GM18909 (cell line): ENCODE data around the gene ITSN1.
"Not testable (repeated sequence)": the region's sequence is repeated elsewhere in the genome, so short reads cannot be mapped to it uniquely, and the experiment has no call there.

Source experiments
- ATAC-seq: cut with Tn5 transposase; IDR thresholded peaks from one replicate; pipeline ENCODE4 v1.9.1; 2021; ENCODE audit warnings: mild to moderate bottlenecking; ENCODE audit not compliant: unreplicated experiment, poor library complexity

The ITSN1 gene

GRCh38 chr21:33902349-33902748 lies 260.0 kb downstream of the ITSN1 start:
- no peak for ATAC-seq

DNA sequence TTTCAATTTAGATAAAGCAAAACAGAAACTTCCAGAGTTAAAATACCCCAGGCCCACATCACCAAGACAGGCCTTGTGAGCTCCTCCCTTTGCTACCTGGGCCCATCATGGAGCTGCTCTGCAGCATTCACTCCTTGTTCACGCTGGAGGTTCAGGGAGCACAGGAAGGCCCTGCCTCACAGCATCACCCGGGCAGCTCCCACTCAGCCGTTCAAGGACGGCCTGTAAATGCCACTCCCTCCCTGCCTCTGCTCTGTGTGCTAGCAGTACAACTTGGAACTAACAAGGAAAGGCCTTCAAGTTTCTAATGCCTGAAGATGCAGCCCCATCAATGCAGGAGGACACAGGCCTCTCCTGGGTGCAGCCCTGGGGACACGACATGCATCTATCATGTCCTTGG lies 261.7 kb downstream of the ITSN1 start:
- no peak for ATAC-seq

DNA sequence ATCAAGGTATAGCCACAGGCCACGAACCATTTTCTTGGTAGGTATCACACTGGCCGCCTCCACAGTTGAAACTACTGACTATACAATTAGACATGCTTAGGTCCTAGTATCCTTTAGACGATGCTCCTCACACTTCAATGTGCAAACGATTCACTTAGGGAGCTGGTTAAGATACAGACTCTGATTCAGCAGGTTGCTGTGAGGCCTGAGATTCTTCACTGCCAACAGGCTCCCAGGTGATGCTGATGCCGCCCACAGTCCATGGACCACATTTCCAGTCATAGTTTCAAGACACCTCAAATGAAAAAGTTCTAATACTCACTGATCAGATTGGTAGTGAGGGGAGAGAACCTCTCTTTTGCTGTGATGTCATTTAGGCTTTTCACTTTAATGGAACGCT lies 266.5 kb downstream of the ITSN1 start:
- ATAC-seq = no peak

DNA sequence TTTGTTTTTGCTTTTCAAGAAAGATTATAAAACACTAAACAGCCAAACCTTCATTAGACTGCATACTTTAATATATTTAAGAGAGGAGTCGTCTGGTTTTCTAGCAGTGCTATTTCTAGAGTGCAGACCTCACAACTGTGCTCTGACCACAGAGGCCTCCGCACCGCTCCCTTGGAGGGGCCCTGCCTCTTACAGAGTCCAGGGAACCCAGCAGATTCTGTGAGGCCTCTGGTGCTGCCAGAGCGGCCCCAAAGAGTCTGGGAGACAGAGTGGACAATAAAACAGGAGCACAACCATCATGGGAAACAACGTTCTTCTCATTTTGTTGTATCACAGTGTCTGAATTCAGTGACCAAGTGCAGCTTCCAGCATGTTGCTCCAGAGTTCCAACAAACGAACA lies 267.5 kb downstream of the ITSN1 start:
- ATAC-seq = no peak

GRCh38 chr21:33914188-33914587 lies 271.9 kb downstream of the ITSN1 start:
- no peak for ATAC-seq

GRCh38 chr21:33915368-33916199 lies 273.3 kb downstream of the ITSN1 start, which contains the start of gene ATP5PO:
TSS of gene ATP5PO (minus strand) at chr21:33915804. CDS start at chr21:33915763, 41 bp downstream.
- ATAC-seq = peak; percentile 99

DNA sequence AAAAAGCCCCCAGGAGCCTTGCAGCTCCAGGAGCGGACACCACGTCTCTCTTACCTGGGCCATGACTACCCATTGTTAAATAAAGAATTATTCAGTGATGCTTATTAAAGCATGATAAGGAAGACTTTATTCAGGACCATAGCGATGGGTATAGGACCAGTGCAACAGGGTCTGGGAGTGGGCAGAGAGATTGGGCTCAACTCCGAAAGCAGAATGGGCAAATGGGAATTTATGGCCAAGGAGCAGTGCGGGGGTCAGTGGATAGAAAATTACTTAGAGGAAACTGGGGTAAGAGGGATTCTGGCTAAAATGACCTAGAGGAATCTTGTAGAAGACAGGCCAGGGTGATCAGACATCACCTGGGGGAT lies 273.9 kb downstream of the ITSN1 start:
- ATAC-seq = no peak

DNA sequence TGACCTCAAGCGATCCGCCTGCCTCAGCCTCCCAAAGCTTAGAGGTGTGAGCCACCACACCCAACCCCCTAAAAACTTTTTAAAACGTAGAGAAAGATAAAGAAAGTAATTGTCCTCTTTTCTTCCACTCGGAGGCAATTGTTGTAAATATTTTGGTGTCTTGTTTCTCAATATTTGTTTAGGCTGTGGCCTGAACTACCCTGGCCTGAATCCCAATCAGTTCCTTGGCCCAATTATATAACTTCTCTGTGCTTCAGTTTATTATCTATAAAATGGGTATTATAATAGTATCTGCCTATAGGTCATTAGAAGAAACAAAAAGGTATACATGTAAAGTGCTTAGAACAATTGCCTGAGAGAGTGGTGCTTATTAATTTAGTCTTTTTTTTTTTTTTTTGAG lies 275.1 kb downstream of the ITSN1 start:
- no peak for ATAC-seq

GRCh38 chr21:33924079-33924765 lies 281.9 kb downstream of the ITSN1 start:
- no peak for ATAC-seq

DNA sequence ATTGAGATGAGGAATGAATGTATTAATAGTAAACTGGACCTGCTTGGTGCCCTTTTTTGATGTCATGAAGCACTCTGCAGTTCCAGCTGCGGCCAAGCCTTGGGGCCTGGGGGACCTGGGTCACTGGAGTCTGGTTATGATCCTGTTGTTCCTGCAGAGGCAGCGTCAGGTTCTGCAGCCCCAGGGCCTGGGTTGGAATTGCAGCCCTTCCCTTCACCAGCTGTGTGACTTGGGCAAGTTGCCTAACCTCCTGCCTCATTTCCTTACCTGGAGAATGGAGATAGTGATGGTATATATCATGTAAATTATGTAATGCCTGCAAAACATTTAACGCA lies 282.4 kb downstream of the ITSN1 start:
- ATAC-seq = no peak

DNA sequence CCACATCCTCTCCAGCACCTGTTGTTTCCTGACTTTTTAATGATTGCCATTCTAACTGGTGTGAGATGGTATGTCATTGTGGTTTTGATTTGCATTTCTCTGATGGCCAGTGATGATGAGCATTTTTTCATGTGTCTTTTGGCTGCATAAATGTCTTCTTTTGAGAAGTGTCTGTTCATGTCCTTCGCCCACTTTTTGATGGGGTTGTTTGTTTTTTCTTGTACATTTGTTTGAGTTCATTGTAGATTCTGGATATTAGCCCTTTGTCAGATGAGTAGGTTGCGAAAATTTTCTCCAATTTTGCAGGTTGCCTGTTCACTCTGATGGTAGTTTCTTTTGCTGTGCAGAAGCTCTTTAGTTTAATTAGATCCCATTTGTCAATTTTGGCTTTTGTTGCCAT lies 283.9 kb downstream of the ITSN1 start:
- not testable (repeated sequence) for ATAC-seq

- ATAC-seq = not testable (repeated sequence)
Observed at GRCh38 chr21:33931052-33931798, 288.9 kb downstream of the ITSN1 start.

- ATAC-seq = no peak
Observed at GRCh38 chr21:33931799-33932390, 289.6 kb downstream of the ITSN1 start.

- ATAC-seq = no peak
Observed at GRCh38 chr21:33932731-33933130, 290.4 kb downstream of the ITSN1 start.

GRCh38 chr21:33936301-33937038 lies 294.2 kb downstream of the ITSN1 start:
- ATAC-seq = no peak

- ATAC-seq = no peak
Observed at GRCh38 chr21:33937146-33937545, 294.8 kb downstream of the ITSN1 start.

- no peak for ATAC-seq
Observed at GRCh38 chr21:33937931-33938339, 295.6 kb downstream of the ITSN1 start.

DNA sequence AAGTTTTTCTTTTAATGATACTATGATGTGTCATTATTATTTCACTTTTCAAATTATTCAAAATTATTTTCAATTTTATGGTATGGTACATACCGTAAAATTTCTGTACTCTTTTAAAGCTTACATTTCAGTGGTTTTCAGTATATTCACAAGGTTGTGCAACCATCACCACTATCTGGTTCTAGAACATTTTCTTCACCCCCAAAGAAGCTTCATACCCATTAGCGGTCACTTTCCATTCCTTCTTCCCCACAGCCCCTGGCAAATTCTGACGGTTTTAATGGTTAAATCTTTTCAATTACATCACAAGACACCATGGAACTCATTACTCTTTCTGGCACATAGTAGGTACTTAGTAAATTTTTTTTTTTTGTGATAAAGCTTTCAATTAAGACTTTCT lies 296.1 kb downstream of the ITSN1 start:
- no peak for ATAC-seq

- no peak for ATAC-seq
Observed at GRCh38 chr21:33939226-33939625, 296.9 kb downstream of the ITSN1 start.
